NCI-H82 (cell line): ENCODE measurements around the gene GPR55.

Experiments used
- DNase-seq: peaks from one replicate; lab custom pipeline; 2025; lab: John Stamatoyannopoulos, UW

Gene GPR55

DNA sequence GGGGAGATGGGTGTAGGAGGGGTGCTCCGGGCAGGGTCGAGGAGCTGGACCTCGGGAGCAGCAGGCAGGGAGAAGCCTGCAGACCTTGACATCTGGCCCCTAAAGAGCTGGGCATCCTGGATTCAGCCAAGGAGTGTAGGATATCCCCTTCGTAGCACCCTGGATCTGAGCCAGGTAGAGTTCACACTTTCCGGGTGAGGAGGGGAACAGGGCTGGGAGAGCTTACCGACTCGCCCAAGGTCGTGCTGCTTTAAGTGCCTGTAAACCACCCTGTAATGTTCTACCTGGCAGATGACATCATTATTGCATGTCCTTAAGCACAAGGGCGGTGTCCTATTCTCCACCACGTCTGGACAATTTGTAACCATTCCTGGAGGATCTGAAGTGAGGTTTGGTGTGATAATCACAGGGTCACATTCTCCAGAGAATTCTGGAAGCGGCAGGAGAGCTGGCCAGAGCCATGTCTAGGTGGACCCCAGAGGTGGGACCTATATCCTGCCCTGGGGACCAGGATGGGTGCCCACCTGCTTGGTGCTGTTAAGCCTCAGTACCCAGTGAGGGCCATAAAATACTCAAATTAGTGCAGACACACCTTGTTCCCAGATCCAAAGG is 45.7 kb downstream of the GPR55 start:
- no peak for DNase-seq

DNA sequence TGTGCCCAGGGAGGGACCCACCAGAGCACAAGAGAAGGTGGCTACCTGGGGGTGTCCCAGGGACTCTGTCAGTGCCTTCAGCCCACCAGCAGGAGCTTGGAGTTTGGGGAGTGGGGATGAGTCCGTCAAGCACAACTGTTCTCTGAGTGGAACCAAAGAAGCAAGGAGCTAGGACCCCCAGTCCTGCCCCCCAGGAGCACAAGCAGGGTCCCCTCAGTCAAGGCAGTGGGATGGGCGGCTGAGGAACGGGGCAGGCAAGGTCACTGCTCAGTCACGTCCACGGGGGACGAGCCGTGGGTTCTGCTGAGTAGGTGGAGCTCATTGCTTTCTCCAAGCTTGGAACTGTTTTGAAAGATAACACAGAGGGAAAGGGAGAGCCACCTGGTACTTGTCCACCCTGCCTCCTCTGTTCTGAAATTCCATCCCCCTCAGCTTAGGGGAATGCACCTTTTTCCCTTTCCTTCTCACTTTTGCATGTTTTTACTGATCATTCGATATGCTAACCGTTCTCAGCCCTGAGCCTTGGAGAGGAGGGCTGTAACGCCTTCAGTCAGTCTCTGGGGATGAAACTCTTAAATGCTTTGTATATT is 46.3 kb downstream of the GPR55 start:
- no peak for DNase-seq

DNA sequence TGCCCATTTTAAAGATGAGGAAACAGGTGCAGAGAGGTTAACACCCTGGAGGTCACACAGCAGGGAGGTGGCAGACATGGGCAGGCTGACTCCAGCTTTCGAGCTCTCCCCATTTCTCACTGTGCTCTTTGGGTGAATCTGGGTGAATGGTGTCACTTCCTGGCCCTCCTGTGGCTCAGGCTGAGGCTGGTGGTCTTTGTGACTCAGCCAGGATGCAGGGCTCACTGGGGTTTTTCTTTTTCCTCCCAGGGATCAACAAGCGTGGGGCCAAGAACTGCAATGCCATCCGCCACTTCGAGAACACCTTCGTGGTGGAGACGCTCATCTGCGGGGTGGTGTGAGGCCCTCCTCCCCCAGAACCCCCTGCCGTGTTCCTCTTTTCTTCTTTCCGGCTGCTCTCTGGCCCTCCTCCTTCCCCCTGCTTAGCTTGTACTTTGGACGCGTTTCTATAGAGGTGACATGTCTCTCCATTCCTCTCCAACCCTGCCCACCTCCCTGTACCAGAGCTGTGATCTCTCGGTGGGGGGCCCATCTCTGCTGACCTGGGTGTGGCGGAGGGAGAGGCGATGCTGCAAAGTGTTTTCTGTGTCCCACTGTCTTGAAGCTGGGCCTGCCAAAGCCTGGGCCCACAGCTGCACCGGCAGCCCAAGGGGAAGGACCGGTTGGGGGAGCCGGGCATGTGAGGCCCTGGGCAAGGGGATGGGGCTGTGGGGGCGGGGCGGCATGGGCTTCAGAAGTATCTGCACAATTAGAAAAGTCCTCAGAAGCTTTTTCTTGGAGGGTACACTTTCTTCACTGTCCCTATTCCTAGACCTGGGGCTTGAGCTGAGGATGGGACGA is 47.1 kb downstream of the GPR55 start:
- no peak for DNase-seq

DNA sequence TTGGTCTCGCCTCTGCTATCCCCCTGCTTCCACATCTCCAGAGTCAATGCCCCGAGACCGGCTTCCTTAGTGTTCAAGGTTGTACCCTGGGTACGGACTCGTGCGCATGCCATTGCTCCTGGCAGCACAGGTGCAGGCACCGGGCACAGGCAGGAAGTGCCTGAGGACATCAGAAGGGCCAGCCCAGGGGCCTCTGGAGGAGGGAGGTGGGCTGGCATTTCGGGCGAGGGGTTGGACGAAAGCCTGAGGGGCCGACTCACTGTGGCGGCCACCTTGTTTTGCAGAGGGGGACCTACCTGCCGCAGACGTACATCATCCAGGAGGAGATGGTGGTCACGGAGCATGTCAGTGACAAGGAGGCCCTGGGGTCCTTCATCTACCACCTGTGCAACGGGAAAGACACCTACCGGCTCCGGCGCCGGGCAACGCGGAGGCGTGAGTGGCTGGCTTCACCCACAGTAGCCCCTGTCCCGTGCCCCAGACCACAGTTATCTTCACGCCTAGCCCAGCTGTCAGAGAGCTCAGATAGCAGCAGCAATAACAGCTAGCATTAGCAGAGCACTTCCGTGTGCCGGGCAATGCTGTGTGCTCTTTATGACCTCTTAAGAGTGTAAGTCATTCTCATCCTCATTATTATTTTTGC is 47.8 kb downstream of the GPR55 start:
- DNase-seq = no peak

DNA sequence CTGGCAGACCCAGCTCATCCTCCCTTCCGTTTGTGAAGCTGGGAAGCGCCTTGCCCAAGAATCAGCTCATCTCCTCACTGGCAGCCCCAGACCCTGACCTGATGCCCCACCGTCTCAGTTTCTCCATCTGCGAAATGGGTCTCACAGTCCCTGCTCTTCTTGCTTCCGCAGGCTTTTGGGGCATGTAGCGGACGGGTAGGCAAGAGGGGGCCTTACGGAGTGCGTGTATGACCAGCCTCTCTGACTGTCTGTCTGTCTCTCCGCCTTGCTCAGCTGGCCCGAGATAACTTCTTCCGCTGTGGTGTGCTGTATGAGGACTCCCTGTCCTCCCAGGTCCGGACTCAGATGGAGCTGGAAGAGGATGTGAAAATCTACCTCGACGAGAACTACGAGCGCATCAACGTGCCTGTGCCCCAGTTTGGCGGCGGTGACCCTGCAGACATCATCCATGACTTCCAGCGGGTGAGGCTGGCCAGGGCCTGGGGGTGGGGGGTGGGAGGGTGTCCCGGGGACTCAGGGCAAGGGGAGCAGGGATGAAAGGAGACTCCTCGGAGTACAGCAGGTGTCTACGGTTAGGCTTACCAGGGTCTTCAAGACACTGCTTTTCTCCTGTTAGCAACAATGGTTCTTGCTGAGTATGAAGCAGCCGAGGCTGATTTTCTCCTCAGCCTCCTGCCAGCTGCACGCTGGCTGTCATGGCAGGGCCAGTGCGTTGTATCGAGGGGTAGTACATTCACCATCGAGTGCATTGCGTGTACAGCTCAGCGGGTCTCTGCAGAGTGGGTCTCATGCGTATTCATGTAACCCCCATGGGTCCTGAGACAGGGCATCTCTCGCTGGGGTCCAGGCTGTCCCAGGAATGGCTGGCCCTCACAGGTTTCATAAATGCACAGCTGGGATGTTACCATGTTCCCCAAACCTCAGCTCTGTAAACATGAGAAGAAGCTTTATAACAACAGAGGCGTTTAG is 49.4 kb downstream of the GPR55 start:
- no peak for DNase-seq

DNA sequence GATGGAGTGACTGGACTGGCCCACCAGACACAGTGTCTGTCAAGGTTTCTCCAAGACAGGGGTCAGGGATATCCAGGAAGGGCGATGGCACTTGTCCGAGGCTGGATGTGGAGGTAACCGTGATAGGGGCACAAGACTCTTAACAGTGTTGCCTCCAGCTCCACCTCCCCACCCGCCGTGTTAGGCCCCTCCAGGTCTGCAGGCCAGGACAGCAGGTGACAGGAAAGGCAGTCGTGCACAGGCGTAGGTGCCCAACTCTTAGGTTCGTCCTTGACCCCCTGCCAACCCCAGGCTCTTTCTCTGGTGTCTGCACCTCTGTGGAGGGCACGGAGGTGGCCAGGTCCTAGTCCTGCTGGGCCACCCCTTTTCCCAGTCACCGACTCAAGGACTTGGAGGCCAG is 50.2 kb downstream of the GPR55 start:
- DNase-seq = no peak

DNA sequence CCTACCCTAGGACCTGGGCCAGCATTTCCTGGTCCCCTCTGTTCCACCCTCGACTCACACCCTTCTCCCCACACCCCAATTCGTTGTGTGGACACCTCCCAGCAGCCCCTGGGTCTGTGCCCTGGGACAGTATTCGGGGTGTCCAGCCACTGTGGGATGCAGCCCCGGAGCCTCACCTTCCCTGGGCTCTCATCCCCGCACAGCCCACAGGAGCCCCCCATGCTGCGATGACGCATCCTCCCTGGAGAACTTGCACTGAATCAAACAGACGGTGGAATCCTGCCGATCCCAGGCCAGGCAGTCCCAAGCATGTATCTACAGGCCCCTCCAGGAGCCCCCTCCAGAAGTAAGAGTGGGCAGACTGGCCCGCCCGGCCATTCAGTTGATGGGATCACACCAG is 50.6 kb downstream of the GPR55 start:
- DNase-seq = no peak

DNA sequence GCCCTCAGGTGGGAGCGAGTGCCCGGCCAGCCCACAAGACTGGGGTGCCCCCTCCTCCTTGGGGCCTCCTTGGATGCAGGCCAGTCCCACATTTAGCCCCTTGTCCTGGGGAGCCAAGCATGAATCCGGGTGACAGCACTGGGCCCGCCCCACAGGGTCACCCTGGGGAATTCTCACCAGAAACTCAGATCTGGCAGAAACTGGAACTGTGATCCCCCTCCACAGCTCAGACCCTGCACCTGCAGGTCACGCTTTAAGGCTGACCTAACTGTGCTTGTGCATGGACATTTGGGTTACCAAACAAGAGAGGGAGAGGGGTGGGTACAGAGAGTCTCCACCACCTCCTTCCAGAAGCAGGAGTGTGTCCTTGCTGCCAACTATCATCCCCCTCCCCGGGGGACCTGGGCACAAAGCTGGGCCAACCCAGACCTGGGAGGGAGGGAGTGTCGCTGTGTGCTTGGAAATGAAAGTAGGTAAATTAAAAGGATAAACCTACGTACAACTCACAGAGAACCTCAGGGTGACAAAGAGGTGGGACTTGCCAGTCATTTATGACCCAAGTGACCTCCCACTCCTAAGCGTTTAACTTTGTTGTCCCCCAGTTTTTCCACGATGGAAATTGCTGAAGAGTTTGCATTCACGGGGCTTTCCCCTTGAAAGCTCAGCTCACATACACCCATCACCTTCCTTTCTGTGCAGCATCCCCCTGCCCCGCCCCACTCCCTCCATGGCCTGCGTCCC is 51.2 kb downstream of the GPR55 start:
- no peak for DNase-seq

DNA sequence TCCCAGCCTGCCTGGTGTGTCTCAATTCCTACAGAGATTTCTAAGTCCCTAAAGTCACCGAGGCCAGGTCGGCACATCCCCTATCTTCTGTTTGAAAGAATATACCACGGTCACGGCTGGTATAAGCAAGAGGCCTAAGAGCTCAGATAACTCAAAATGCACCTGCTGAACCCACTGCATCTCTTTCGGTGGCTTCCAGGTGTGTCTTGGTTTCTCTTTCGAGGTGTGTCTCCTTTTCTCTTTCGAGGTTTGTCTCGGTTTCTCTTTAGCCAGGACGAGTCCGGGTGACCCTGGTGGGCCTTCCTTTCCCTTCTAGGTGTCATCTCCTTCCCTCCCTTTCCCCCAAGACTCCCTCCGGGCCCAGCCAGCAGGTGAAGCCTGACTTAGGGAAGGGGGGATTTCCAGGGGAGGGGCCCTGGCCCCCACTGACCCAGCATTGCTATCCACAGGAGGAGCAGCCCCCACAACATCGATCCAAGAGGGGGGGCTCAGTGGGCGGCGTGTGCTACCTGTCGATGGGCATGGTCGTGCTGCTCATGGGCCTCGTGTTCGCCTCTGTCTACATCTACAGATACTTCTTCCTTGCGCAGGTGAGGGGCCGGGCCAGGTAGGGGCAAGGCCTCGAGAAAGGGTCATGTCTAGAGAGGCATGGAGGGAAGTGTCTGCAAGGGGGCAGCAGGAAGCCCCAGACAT is 51.9 kb downstream of the GPR55 start:
- DNase-seq = no peak

DNA sequence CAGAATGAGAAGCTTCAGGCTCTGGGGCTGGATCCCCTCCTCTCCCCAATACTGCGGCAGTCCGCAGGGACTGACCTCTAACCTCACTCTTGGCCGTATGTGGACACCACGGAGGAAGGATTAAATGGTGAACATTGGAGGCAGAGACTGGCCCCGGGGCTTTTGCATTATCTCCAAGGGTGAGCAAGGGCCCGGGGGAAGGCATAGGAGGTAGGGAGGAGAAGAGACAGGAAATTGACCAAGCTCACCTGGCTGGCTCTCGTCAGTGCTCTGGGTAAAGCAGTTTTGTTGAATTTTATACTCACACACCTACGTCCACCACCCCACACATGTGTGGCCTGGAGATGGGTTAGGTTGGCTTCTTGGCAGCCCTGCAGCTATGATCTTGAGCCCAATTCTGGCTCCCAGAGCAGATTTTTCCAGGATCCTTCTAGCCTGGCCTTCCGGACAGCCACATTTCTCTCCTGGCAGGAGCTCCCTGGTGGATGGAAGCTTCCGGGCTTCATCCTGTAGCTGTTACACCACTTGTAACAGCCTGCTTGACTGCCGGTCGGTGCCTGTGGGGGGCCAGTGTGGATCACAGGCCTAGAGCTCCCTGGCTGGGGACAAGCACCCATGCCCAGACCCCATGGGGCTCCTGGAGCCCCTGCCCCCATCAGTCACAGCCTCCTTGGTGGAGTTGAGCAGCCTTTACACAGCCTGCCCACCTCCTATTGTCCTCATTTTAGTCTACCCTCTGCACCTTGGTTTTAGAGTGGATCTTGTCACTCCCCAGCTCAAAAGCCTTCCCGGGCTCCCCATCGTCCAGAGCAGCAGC is 52.7 kb downstream of the GPR55 start:
- no peak for DNase-seq

DNA sequence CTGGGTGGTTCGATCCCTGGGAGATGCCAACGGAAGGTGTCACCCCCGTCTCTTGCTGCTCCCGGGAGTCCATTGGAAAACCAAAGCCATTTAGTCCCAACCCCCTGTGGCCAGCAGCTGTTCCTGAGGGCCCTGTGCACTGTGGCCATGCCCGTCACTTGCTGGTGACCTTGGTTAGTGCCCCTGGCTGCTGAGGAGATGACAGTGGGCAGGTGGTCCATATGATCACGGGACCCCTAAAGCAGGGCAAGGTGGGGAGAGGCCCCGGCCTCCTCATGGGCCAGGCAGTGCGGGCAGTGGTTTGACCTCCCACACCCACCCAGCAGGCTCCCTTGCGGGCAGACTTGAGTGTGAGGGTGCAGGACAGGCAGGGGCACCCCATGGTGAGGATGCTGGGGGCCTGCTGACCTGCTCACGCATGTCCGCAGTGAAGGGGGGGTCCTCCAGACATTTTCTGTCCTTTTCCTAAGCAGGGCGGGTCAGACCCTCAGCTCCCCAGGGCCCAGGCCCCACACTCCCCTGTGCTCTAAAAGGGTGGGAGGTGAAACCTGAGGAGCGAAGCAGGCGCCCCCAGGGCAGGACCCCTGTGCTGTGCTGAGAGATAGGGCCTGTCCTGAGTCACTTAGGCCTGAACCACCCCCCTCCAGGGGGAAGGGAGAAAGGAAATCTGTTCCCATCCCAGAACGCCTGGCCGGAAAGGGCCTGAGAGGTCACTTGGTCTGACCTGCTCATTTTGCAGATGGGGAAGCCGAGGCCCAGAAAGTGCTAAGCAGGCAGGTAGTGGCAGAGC is 53.5 kb downstream of the GPR55 start:
- no peak for DNase-seq

DNA sequence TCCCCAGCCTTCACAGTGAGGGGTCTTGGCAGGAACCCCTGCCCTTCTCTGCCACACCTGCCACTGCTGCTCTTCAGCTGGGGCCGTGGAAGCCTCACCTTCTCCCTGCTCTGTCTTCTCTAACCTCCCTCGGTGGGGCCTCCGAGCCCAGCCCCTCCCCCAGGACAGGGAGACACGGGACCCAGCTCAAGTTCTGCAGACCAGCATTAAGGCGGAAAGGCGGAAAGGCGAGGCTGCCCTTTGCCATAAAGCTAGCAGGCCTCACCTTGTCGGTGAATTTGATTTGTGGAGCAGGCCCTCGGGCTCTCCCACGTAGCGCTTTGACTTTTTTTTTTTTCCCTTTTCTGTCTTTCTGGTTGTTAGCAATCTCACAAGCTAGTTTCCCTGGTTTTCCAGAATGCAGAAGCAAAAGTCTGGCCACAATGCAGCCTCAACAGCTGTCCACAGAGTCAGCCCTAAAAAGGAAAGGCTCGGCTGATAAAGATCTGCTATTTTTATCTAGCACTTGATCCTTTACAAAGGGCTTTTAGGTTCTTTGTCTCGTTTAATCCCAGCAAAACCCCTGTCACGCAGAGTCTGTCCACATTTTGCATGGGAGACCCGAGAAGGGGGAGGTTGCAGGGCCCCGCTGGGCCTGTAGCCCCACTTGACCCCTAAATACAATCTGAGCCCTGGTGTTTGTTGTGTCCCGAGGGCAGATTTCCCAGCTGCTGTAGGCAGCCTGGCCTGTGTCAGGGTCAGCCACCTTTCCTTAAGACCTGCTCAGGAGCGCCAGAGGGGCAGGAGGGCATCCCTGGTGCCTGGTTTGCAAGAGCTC is 54.3 kb downstream of the GPR55 start:
- peak; percentile 82 for DNase-seq

DNA sequence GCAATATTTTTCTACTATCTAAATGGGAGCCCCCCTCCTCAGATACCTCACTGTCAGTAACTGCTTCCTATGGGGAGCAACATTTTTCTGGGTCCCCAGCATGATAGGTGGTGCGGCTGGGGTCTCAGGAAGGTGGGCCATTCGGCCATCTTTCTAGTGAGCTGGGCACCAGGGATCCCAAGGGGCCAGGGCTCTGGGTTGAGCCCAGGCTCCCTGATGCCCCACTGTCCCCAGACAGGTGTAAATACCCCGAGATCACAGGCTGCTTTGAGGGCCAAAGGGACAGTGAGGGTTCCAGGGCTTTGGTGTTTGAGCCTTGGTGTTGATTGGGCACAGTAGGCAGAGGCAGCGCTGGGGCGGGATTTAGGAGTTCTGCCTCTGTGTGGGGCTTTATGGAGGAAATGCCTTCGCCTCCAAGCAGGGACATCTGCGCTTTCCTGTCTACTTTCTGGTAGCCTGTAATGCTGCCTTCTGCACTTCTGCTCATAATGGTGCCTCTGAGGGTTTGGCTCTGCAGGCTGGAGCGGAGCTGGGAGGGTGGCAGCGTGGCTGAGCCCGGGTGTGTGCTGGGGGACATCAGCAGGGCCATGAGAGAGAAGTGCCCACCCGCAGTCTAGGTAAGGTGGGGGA is 55.0 kb downstream of the GPR55 start:
- peak; percentile 46 for DNase-seq

DNA sequence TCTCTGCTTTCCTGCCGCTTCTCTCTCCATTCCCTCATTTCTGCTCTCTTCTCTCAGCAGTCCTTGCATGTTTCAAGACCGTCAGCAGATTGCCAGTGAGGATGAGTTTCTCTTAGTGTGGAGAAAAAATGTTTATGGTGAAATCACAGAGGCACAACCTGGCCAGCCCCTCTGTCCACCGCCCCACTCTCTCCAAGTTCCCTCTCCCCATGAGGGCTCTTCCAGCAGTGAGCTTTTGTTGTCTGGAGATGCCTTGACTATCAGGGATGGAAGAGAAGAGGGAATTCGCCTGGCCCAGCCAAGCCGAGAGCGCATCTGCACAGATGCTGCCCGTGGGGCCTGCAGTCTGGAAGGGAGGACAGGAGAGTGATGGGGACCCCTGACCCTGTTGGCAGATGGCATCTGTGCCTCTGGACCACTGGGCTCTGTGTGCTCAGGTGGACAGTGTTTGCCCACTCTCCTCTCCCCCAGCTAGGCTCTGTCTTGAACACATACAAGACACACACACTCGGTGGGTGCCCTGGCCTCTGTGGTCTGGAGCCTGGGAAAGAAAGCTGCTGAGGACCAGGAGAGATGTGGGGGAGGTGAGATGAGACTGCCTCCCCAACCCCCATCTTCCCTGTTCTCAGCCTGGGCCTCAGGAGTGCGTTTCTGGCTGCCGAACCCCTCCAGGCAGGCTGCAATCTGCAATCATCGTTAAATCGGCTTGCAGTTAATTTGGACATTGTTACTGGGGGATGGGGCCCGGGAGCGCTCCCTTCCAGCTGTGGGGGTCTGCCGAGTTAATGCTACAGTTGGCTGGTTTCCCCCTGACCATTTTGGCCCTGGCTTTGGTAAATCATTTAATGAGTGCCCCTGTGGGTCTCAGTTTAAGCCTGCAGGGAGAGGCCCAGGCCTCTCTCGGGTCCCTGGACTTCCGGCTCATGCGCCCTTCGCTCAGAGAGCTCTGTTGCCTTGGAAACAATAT is 55.8 kb downstream of the GPR55 start:
- peak; percentile 64 for DNase-seq

DNA sequence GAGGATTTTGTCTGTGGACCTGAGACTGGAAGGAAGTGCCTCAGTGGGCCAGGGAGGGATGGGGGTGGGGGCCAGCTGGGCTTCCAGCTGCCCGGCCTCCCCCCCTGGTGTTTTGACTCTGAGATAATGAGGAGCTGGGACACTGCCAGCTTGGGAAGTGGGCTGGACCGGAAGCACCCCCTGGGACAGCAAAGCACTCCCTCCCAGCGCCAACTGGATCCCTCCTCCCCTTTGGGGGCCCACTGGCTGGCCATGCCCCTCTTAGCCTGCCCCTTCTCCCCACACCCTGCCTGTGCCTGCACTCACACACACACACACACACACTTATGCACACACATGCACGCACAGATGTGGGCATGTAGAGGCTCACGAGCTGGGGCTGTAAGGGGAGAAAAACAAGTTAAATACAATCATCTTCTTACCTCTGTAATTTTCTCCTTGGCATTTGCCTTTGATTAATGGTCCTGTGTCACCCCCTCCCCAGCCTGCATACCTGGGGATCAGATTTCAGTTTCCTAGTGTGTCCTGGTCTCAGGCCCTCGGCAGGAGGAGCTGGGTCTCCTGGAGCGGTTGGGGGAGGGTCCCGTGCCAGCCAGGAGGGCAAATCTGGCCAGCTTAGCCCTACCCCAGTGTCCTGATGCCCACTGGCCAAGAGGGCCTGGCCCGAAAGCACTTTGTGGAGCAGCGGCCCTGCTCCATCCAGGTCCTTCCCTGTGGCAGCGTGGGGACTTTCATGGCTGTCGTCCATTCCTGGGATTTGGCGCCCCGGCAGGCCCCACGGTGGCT is 56.7 kb downstream of the GPR55 start:
- DNase-seq = peak; percentile 57
